GM19372 (cell line): ENCODE data around the gene MIDN.

Experiments
- ATAC-seq: cut with Tn5 transposase; IDR thresholded peaks from one replicate; pipeline ENCODE4 v1.9.1; 2021; ENCODE audit warnings: mild to moderate bottlenecking, low read depth, moderate library complexity; ENCODE audit not compliant: unreplicated experiment

The MIDN gene

GRCh38 chr19:1308718-1309117 is 60.3 kb downstream of the MIDN start:
- no peak for ATAC-seq
